ENCODE results near the gene MYDGF. TPM values are rescaled to one million over a fixed set of nuclear protein-coding genes. Genes with fewer than 3 reads are reported as not detected.

MYDGF gene
- total and polyA plus RNA-seq, 2 of the 13 experiments (the other 11 are each of a cell fraction or from before 2014, with no cell fraction given), result 116 to 198 TPM

GRCh38 chr19:4694211-4694987 is 24.3 kb upstream of the MYDGF start (continued):
- TF ChIP-seq KDM1A (CRISPR knock-in tag; IDR thresholded peaks at IDR 0.05) (no peak), ZNF121 (CRISPR knock-in tag; IDR thresholded peaks at IDR 0.05) (0 out of 2 replicates have a peak, but pooled peaks have one; percentile 44), ZBTB3 (CRISPR knock-in tag; IDR thresholded peaks at IDR 0.05; ENCODE audit: borderline replicate concordance, low read depth) (no peak)

GRCh38 chr19:4693471-4694121 is 23.5 kb upstream of the MYDGF start:
- no TSS peak for BruUV-seq (replicated peaks)

More at GRCh38 chr19:4693471-4694121, 23.5 kb upstream of the MYDGF start:
- FAIRE-seq, result no peak
- intact Hi-C loops (cut with micrococcal nuclease; ENCODE audit: unreplicated experiment), result no loop called here
- no peak for ATAC-seq
- Histone ChIP-seq H3K27ac (ENCODE audit: extremely low read length, insufficient read depth, low read length) (no peak overlapping the region), H4K20me1 (ENCODE audit: insufficient read depth, low read length) (no peaks in the 10 kb centered on the region), H3K79me2 (ENCODE audit: insufficient read depth, low read length) (no peaks in the 10 kb centered on the region), H3K9me3 (ENCODE audit: low read length) (no peaks in the 10 kb centered on the region), H3K4me2 (ENCODE audit: low read depth, low read length) (no peak overlapping the region), H3K9ac (ENCODE audit: insufficient read depth, low read depth, low read length) (no peak overlapping the region), H2AFZ (ENCODE audit: low read length) (no peak overlapping the region), H3K4me3 (replicated peaks in 1 of 3; ENCODE audit: insufficient read depth in 1 of 3, low read depth in 2 of 3, low read length in 3 of 3) (no peak overlapping the region), H3K36me3 (replicated peaks in 1 of 2; ENCODE audit: control insufficient read depth in 1 of 2, insufficient read depth in 2 of 2, low read length in 2 of 2) (peaks cover 38 to 66% of the 10 kb centered on the region in 2 experiments), H3K27me3 (ENCODE audit: control insufficient read depth in 1 of 2, insufficient read depth in 2 of 2, low read length in 2 of 2) (no peaks in the 10 kb centered on the region; a peak in 1 of 5 replicates), H3K4me1 (ENCODE audit: insufficient read depth, low read length) (no peaks in the 10 kb centered on the region)
- in situ Hi-C loops (cut with HindIII; ENCODE audit: extremely low pct_ligation_motif_present, low pct_unique_long_range_greater_than_20kb), result no loop called here
- 95% methylated on average over 15 of the region's 15 CpGs for WGBS (ENCODE audit: low lambda C conversion rate)
- CTCF ChIA-PET (ENCODE audit: low intra/inter-chr PET ratio, low total read pairs), result no interaction called here
- POLR2A ChIA-PET, result no interaction called here
- no peak for TF ChIP-seq ZBTB42 (CRISPR knock-in tag; IDR thresholded peaks at IDR 0.05)
- TF ChIP-seq TFAP4 (IDR thresholded peaks at IDR 0.05; ENCODE audit: borderline replicate concordance, low read depth), result no peak
- TF ChIP-seq ZSCAN12 (CRISPR knock-in tag; IDR thresholded peaks at IDR 0.05), result no peak
- no peak for TF ChIP-seq PCBP2 (optimal IDR thresholded peaks at IDR 0.05; ENCODE audit: low read depth, low read length, poor library complexity, severe bottlenecking)
- no peak for TF ChIP-seq BCLAF1 (IDR thresholded peaks at IDR 0.05)
- TF ChIP-seq NR1H2 (CRISPR knock-in tag; IDR thresholded peaks at IDR 0.05; ENCODE audit: borderline replicate concordance, low read depth), result no peak
- no peak for TF ChIP-seq FOXP4 (CRISPR knock-in tag; IDR thresholded peaks at IDR 0.05)
- no peak for DNase-seq (ENCODE audit: low spot score)

All from HepG2 (cell line).